Activated CD4-positive, alpha-beta T cell treated with anti-CD3 and anti-CD28 coated beads, Interleukin-10, Interleukin-2, amounts not matched to agents 100 ng/mL and 50 ng/mL, durations not matched to agents 16 hours and 8 hours (primary cell): ENCODE measurements around the gene DEFB121.

Experiments
- DNase-seq: peaks from one replicate; pipeline ENCODE4 v3.0.0-alpha.2; 2020

Gene DEFB121

GRCh38 chr20:31355981-31356380, 50.0 kb downstream of the DEFB121 start:
- no peak for DNase-seq
